Transverse colon (tissue), 4 donors: ENCODE results near the gene KSR1. TPM values are rescaled to one million over a fixed set of nuclear protein-coding genes. Genes with fewer than 3 reads are reported as not detected.

Source experiments
- DNase-seq: peaks from one replicate; pipeline ENCODE4 v3.0.0-alpha.2; 2019
- H3K27ac ChIP-seq, 4 donors: fragments of 200-600 bp; sonication (generic); 2 replicates each; pipeline ENCODE4 v1.5.1; 2016 to 2018; ENCODE audit warnings: inconsistent platforms in 4 of 4
- H3K27me3 ChIP-seq: fragments of 200-600 bp; sonication (generic); 2 replicates; pipeline ENCODE4 v1.5.1; 2017; ENCODE audit warnings: inconsistent platforms
- H3K36me3 ChIP-seq, 4 donors: fragments of 200-600 bp; sonication (generic); 2 replicates each; pipeline ENCODE4 v1.5.1; 2017 to 2019; ENCODE audit warnings: inconsistent platforms in 4 of 4
- H3K4me1 ChIP-seq, 4 donors: fragments of 200-600 bp; sonication (generic); 2 replicates each; pipeline ENCODE4 v1.5.1; 2017 to 2020; ENCODE audit warnings: inconsistent platforms in 4 of 4
- H3K4me3 ChIP-seq, 4 donors: fragments of 200-600 bp; sonication (generic); 1 replicate in 1 of 4; 2 replicates in 3 of 4; pipeline versions ENCODE4 v1.5.1 to v1.6.1; 2017 to 2019; ENCODE audit warnings: inconsistent platforms in 4 of 4
- H3K9me3 ChIP-seq, 2 donors: fragments of 200-600 bp; sonication (generic); 2 replicates each; pipeline ENCODE4 v1.5.1; 2017 to 2019; ENCODE audit warnings: inconsistent platforms in 2 of 2
- CTCF ChIP-seq, 5 experiments: fragments of 200-600 bp in 3 of 5; fragments of 450-650 bp in 2 of 5; sonication (generic) in 3 of 5; IDR thresholded peaks; 1 replicate in 2 of 5; 2 replicates in 3 of 5; pipeline ENCODE4 v1.5.1; 2016 to 2017; ENCODE audit warnings: antibody characterized with exemption in 5 of 5, inconsistent platforms in 3 of 5, mild to moderate bottlenecking in 2 of 5, moderate library complexity in 1 of 5
- EP300 ChIP-seq: sonication (generic); formaldehyde crosslinking; IDR thresholded peaks from one replicate; pipeline ENCODE4 v1.6.1; 2017; ENCODE audit warnings: antibody characterized with exemption, low read depth
- POLR2A ChIP-seq: fragments of 450-650 bp; IDR thresholded peaks from one replicate; pipeline ENCODE4 v1.6.1; 2016; ENCODE audit warnings: antibody characterized with exemption, mild to moderate bottlenecking, moderate library complexity
- POLR2AphosphoS5 ChIP-seq, 3 donors: sonication (generic); formaldehyde crosslinking; IDR thresholded peaks; one replicate each; pipeline ENCODE4 v1.6.1; 2016; ENCODE audit warnings: antibody characterized with exemption in 3 of 3
- WGBS, 2 donors: methylation state at CpG; one replicate each; pipeline ENCODE4 v1.1.5; 2018; ENCODE audit warnings: low coverage in 1 of 2; 5-methylcytosine and 5-hydroxymethylcytosine counted together
- in situ Hi-C, 4 donors: fragments of 200-750 bp; cut with MboI; loops; one replicate each; pipeline versions ENCODE4 v1.15.0 to v1.15.1; 2017; ENCODE audit warnings: low sequenced_read_pairs in 3 of 4, low pct_ligation_motif_present in 1 of 4, low pct_unique_long_range_greater_than_20kb in 1 of 4
- intact Hi-C: fragments of 100-400 bp; cut with DNase I; formaldehyde crosslinking; loops from one replicate; pipeline ENCODE4 v1.15.1; 2023; ENCODE audit warnings: low total_unique reads
- total RNA-seq, 4 donors: library from RNA; depleted of rRNA; stranded (reverse); fragments of >200 nt; gene quantifications; one replicate each; pipeline ENCODE4 v1.1.0, GENCODE V29; 2016

Gene KSR1
- total RNA-seq, 4 donors from 2014 or later, result 8.2 to 55.7 (median 30.9) TPM

GRCh38 chr17:27596566-27597187 is 140.4 kb downstream of the KSR1 start:
- H3K4me1 ChIP-seq, result peaks cover 0 to 4% (median 0%) of the 10 kb centered on the region in 4 donors
- no peaks in the 10 kb centered on the region for H3K36me3 ChIP-seq
- TF ChIP-seq POLR2A, result no peak
- TF ChIP-seq EP300, result no peak
- TF ChIP-seq POLR2AphosphoS5 (IDR thresholded peaks at IDR 0.05), result no peak
- no peak for TF ChIP-seq CTCF (IDR thresholded peaks at IDR 0.05)
- H3K4me3 ChIP-seq, result no peak overlapping the region
- H3K27ac ChIP-seq, result no peak overlapping the region
- no peaks in the 10 kb centered on the region for H3K27me3 ChIP-seq
- intact Hi-C loops, result loop anchor here (5.0 kb wide), 1 partner anchor 139 kb away; the partner anchor contains the start of gene KSR1
- 73 to 88% methylated on average over 4 to 9 of the region's 9 CpGs for WGBS, 2 donors
- H3K9me3 ChIP-seq, result no peaks in the 10 kb centered on the region
- in situ Hi-C loops, result loop anchor here in 3 of 4 donors (5.0 to 25.0 kb wide), 8 partner anchors 102 to 364 kb away; partner anchors contain the start of gene KSR1 (in 1 of the 3)
- no peak for DNase-seq

GRCh38 chr17:27597188-27597580 is 140.9 kb downstream of the KSR1 start:
- Histone ChIP-seq H3K27me3 (no peaks in the 10 kb centered on the region), H3K27ac (no peak overlapping the region), H3K4me3 (no peak overlapping the region), H3K9me3 (no peaks in the 10 kb centered on the region), H3K4me1 (peaks cover 0 to 7% (median 0%) of the 10 kb centered on the region in 4 donors), H3K36me3 (no peaks in the 10 kb centered on the region)
- DNase-seq, result no peak
- WGBS, 2 donors, result 89% methylated on average over 10 of the region's 10 CpGs; no CpG with 5 or more reads in 1 of the 2 donors
- intact Hi-C loops, result loop anchor here (5.0 kb wide), 1 partner anchor 140 kb away; the partner anchor contains the start of gene KSR1
- in situ Hi-C loops, result loop anchor here in 3 of 4 donors (5.0 to 25.0 kb wide), 8 partner anchors 102 to 365 kb away; partner anchors contain the start of gene KSR1 (in 1 of the 3)
- TF ChIP-seq POLR2AphosphoS5 (IDR thresholded peaks at IDR 0.05) (no peak), POLR2A (no peak), CTCF (IDR thresholded peaks at IDR 0.05) (no peak), EP300 (no peak)

GRCh38 chr17:27597783-27598320 is 141.6 kb downstream of the KSR1 start:
- WGBS, 2 donors, result 91% methylated on average over 5 of the region's 5 CpGs; no CpG with 5 or more reads in 1 of the 2 donors
- H3K27ac ChIP-seq, result no peak overlapping the region

More at GRCh38 chr17:27597783-27598320, 141.6 kb downstream of the KSR1 start:
- Histone ChIP-seq H3K36me3 (no peaks in the 10 kb centered on the region), H3K4me1 (peaks cover 0 to 7% (median 1%) of the 10 kb centered on the region in 4 donors), H3K4me3 (no peak overlapping the region), H3K27me3 (no peaks in the 10 kb centered on the region), H3K9me3 (no peaks in the 10 kb centered on the region)
- TF ChIP-seq CTCF (IDR thresholded peaks at IDR 0.05), result no peak
- TF ChIP-seq POLR2A, result no peak
- TF ChIP-seq EP300, result no peak
- no peak for TF ChIP-seq POLR2AphosphoS5 (IDR thresholded peaks at IDR 0.05)
- intact Hi-C loops (loop anchor here (5.0 kb wide), 1 partner anchor 141 kb away; the partner anchor contains the start of gene KSR1), in situ Hi-C loops (loop anchor here in 3 of 4 donors (5.0 to 25.0 kb wide), 8 partner anchors 103 to 366 kb away; partner anchors contain the start of gene KSR1 (in 1 of the 3))
- DNase-seq, result no peak
